Measurements from ENCODE around the gene BMP8B. TPM values are rescaled to one million over a fixed set of nuclear protein-coding genes. Genes with fewer than 3 reads are reported as not detected.
"Not testable (repeated sequence)": the region's sequence is repeated elsewhere in the genome, so short reads cannot be mapped to it uniquely, and the experiment has no call there.

BMP8B gene
- polyA plus RNA-seq, 1 donor = 8.1 TPM

DNA sequence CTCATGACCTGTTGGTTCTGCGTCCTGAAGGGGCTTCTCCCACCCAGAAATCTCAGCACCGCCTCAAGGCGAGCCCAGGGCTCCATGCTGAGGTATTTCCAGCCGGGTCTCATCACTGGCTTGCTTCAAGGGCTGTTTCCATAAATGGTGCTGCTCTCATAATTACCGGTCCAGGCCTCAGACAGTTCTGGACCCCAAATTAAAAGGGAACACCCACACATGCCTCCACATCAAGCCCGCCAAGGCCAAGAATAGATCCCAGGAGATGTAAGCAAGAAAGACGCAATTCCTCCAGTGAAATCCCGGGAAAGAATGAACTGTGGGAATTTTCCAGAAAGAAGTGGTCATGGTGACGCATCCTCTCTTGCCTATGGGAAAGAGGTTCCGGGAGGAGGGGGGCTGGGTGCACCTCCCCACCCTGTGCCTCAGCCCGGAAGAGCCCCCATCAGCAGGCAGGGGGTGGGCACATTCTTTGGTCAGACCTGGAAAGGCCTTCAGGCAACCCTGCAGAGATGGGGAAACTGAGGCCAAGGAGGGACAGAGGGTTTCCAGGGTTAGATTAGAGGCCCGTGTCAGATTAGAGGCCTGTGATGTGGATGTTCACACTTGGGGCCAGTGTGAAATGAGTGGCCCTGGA lies 10.1 kb downstream of the BMP8B start:
- not testable (repeated sequence) for H3K4me3 ChIP-seq (ENCODE audit: low read length); H3K36me3 ChIP-seq (ENCODE audit: control insufficient read depth, insufficient read depth, low read length); H3K4me1 ChIP-seq (ENCODE audit: control insufficient read depth, insufficient read depth, low read length); H3K27me3 ChIP-seq (ENCODE audit: control insufficient read depth, insufficient read depth, low read length); H3K9me3 ChIP-seq (ENCODE audit: control insufficient read depth, low read depth, low read length); DNase-seq; H3K27ac ChIP-seq (ENCODE audit: low read length)
- WGBS (ENCODE audit: insufficient coverage, low lambda C conversion rate) = no CpG with 5 or more reads among the region's 12 CpGs

DNA sequence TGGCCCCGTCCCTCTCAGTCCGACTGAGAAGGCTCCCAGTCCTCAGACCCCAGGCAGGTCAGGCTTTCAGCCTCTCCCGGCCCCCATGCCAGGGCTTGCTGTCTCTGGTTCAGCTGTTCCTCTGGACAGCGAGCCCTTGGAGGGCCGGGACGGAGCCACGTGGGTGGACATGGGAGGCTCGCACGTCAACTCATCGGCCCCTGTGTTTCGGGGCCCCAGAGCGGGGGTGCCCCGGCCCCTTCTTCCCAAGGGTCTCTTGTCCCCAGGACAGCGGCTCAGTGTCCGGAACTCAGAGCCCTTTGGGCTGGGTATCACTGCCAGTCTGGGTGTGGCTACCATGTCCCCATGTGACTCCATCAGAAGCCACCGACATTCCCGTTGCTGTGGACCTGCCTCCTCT lies 10.8 kb downstream of the BMP8B start:
- no CpG with 5 or more reads among the region's 17 CpGs for WGBS (ENCODE audit: insufficient coverage, low lambda C conversion rate)
- not testable (repeated sequence) for H3K4me1 ChIP-seq (ENCODE audit: control insufficient read depth, insufficient read depth, low read length)

GRCh38 chr1:39777306-39777705 lies 11.4 kb downstream of the BMP8B start:
- H3K27ac ChIP-seq (ENCODE audit: low read length) = no peak overlapping the region
- WGBS (ENCODE audit: insufficient coverage, low lambda C conversion rate) = no CpG with 5 or more reads among the region's 4 CpGs
- H3K4me1 ChIP-seq (ENCODE audit: control insufficient read depth, insufficient read depth, low read length) = peaks cover 2% of the 10 kb centered on the region
- H3K9me3 ChIP-seq (ENCODE audit: control insufficient read depth, low read depth, low read length) = no peaks in the 10 kb centered on the region
- DNase-seq = no peak
- no peaks in the 10 kb centered on the region for H3K36me3 ChIP-seq (ENCODE audit: control insufficient read depth, insufficient read depth, low read length)
- no peaks in the 10 kb centered on the region for H3K27me3 ChIP-seq (ENCODE audit: control insufficient read depth, insufficient read depth, low read length)
- H3K4me3 ChIP-seq (ENCODE audit: low read length) = no peak overlapping the region

More for the DNA sequence above, 10.8 kb downstream of the BMP8B start:
- not testable (repeated sequence) for DNase-seq; H3K27ac ChIP-seq (ENCODE audit: low read length); H3K9me3 ChIP-seq (ENCODE audit: control insufficient read depth, low read depth, low read length); H3K4me3 ChIP-seq (ENCODE audit: low read length); H3K27me3 ChIP-seq (ENCODE audit: control insufficient read depth, insufficient read depth, low read length); H3K36me3 ChIP-seq (ENCODE audit: control insufficient read depth, insufficient read depth, low read length)

DNA sequence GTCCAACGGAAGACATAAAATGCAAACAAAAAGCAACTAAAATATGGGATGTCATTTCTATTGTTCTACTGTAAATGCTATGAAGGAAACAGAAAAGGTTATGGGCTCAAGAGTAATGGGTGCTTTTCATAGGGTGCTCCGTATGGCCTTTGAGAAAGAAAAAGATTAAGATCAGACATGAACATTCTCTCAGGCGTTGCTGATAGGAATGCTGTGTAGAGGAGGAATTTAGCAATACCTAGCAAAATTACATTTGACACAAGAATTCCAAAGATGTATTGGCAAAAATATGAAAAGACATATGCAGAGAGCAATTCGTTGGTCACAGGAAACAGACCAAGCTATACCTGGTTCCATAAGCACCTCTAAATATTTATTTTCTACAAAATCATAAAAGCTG lies 11.8 kb downstream of the BMP8B start:
- peaks cover 2% of the 10 kb centered on the region for H3K4me1 ChIP-seq (ENCODE audit: control insufficient read depth, insufficient read depth, low read length)
- H3K4me3 ChIP-seq (ENCODE audit: low read length) = no peak overlapping the region
- no peaks in the 10 kb centered on the region for H3K9me3 ChIP-seq (ENCODE audit: control insufficient read depth, low read depth, low read length)
- H3K27me3 ChIP-seq (ENCODE audit: control insufficient read depth, insufficient read depth, low read length) = no peaks in the 10 kb centered on the region
- no peaks in the 10 kb centered on the region for H3K36me3 ChIP-seq (ENCODE audit: control insufficient read depth, insufficient read depth, low read length)
- DNase-seq = no peak
- H3K27ac ChIP-seq (ENCODE audit: low read length) = no peak overlapping the region
- 75% methylated on average over 2 of the region's 4 CpGs for WGBS (ENCODE audit: insufficient coverage, low lambda C conversion rate)

DNA sequence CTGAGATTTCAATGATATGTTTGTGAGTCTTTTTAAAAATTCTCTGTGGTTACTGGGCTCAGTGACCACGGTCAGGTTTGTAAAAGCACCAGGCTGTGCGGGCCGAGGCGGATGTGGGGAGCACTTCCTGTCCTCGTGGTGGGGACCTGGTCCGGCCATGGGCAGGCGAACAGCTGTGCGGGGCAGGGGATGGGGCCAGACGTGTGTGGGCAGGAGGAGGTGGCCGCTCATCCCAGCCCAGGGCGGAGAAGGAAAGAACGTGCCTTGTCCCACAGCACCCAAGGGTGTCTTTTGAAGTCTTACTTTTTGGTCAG lies 12.3 kb downstream of the BMP8B start:
- no peak for DNase-seq
- H3K9me3 ChIP-seq (ENCODE audit: control insufficient read depth, low read depth, low read length) = no peaks in the 10 kb centered on the region
- peaks cover 2% of the 10 kb centered on the region for H3K4me1 ChIP-seq (ENCODE audit: control insufficient read depth, insufficient read depth, low read length)
- no peak overlapping the region for H3K4me3 ChIP-seq (ENCODE audit: low read length)
- H3K36me3 ChIP-seq (ENCODE audit: control insufficient read depth, insufficient read depth, low read length) = no peaks in the 10 kb centered on the region
- no peak overlapping the region for H3K27ac ChIP-seq (ENCODE audit: low read length)
- no peaks in the 10 kb centered on the region for H3K27me3 ChIP-seq (ENCODE audit: control insufficient read depth, insufficient read depth, low read length)
- no CpG with 5 or more reads among the region's 12 CpGs for WGBS (ENCODE audit: insufficient coverage, low lambda C conversion rate)

- not testable (repeated sequence) for DNase-seq; H3K9me3 ChIP-seq (ENCODE audit: control insufficient read depth, low read depth, low read length); H3K27me3 ChIP-seq (ENCODE audit: control insufficient read depth, insufficient read depth, low read length); H3K4me1 ChIP-seq (ENCODE audit: control insufficient read depth, insufficient read depth, low read length); H3K27ac ChIP-seq (ENCODE audit: low read length); H3K4me3 ChIP-seq (ENCODE audit: low read length); H3K36me3 ChIP-seq (ENCODE audit: control insufficient read depth, insufficient read depth, low read length)
- 50% methylated on average over 1 of the region's 20 CpGs for WGBS (ENCODE audit: insufficient coverage, low lambda C conversion rate)
These were observed 12.8 kb downstream of the BMP8B start for GRCh38 chr1:39775676-39776399.

DNA sequence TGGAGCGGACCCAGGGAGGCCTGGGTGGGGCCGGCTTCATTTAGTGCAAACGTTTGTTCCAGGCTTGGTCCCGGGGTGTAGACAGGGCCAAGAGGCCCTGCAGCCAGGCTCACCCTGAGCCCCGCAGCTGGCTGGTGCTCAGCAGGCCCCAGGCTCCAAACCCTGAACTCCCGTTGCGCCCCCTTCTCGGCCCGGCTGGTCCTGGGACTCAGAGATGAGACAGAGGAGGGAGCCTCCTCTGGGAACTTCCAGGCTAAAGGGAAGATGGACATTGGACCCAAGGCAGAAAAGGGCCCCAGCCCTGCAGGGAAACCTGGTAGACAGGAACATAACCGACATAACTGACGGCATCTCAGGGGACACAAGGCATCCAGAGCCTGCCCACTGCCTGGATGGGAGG lies 13.5 kb downstream of the BMP8B start:
- not testable (repeated sequence) for H3K36me3 ChIP-seq (ENCODE audit: control insufficient read depth, insufficient read depth, low read length); H3K4me3 ChIP-seq (ENCODE audit: low read length); H3K27me3 ChIP-seq (ENCODE audit: control insufficient read depth, insufficient read depth, low read length); H3K27ac ChIP-seq (ENCODE audit: low read length); H3K9me3 ChIP-seq (ENCODE audit: control insufficient read depth, low read depth, low read length); H3K4me1 ChIP-seq (ENCODE audit: control insufficient read depth, insufficient read depth, low read length)
- DNase-seq = peak; percentile 68 to 75
- no CpG with 5 or more reads among the region's 11 CpGs for WGBS (ENCODE audit: insufficient coverage, low lambda C conversion rate)

DNA sequence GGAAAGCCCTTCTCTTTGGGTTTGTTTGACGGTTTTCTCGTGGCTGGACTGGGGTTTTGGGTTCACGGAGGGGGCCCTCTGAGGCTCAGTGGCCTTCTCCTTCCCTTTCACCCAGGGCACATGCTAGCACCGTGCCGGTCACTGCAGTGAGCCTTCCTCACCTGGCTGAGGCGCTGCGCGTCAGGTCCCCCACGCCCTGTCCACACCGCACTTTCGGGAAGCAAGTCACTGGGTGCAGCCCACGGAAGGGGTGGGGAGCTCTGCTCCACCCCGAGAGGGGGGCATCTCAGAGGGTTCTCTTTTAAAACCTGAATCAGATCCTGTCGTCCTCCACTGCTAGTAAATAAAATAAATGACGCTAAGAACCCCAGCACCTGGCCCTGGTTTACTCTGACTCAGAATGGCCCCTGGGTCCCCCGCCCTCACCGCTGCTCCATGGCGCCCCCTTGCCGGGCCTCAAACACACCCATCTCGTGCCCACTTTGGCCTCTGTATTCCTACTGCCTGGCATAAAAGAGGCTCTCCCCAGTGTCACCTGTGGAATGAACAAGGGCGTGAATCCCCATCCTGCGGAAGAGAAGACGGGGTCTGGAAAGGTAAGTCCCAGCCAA lies 15.2 kb downstream of the BMP8B start:
- not testable (repeated sequence) for H3K27ac ChIP-seq (ENCODE audit: low read length); H3K27me3 ChIP-seq (ENCODE audit: control insufficient read depth, insufficient read depth, low read length); H3K4me3 ChIP-seq (ENCODE audit: low read length); H3K9me3 ChIP-seq (ENCODE audit: control insufficient read depth, low read depth, low read length); DNase-seq; H3K4me1 ChIP-seq (ENCODE audit: control insufficient read depth, insufficient read depth, low read length); H3K36me3 ChIP-seq (ENCODE audit: control insufficient read depth, insufficient read depth, low read length)
- no CpG with 5 or more reads among the region's 23 CpGs for WGBS (ENCODE audit: insufficient coverage, low lambda C conversion rate)

DNA sequence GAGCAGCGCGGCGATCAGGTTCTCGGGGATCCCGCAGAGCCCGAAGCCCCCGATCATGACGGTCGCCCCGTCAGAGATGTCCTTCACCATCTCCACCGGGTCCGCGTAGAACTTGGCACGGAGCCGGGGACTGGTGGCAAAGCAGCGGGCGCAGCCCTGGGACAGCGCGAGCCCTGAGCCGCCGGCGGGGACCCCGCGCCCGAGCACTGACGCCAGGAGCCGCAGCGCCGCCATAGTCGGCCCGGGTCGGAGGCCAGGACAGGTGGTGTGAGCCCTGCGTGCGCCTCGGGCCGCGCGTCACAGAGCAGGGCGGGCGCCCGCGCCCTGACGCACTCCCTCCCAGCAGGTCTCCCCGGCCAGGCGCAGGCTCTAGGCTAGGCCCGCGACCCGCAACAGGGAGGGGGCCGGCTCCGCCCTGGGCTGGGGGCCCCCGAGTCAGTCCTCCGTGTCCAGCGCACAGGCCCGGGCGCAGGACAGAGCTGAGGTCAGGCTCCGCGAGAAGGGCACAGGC lies 17.6 kb downstream of the BMP8B start, which contains the start of gene OXCT2:
TSS of gene OXCT2 (minus strand) at position 327 of the 511 bp plus-strand sequence. CDS start at position 234, 93 bp downstream.
- H3K4me3 ChIP-seq (ENCODE audit: low read length); H3K36me3 ChIP-seq (ENCODE audit: control insufficient read depth, insufficient read depth, low read length); H3K4me1 ChIP-seq (ENCODE audit: control insufficient read depth, insufficient read depth, low read length); H3K27ac ChIP-seq (ENCODE audit: low read length); H3K27me3 ChIP-seq (ENCODE audit: control insufficient read depth, insufficient read depth, low read length); H3K9me3 ChIP-seq (ENCODE audit: control insufficient read depth, low read depth, low read length): not testable (repeated sequence)
- WGBS (ENCODE audit: insufficient coverage, low lambda C conversion rate) = no CpG with 5 or more reads among the region's 57 CpGs
- peak in 1 of 2 donors; percentile 12 for DNase-seq

- no CpG with 5 or more reads among the region's 71 CpGs for WGBS (ENCODE audit: insufficient coverage, low lambda C conversion rate)
- H3K27me3 ChIP-seq (ENCODE audit: control insufficient read depth, insufficient read depth, low read length); H3K9me3 ChIP-seq (ENCODE audit: control insufficient read depth, low read depth, low read length); H3K36me3 ChIP-seq (ENCODE audit: control insufficient read depth, insufficient read depth, low read length); DNase-seq; H3K4me3 ChIP-seq (ENCODE audit: low read length); H3K27ac ChIP-seq (ENCODE audit: low read length); H3K4me1 ChIP-seq (ENCODE audit: control insufficient read depth, insufficient read depth, low read length): not testable (repeated sequence)
These were observed 18.3 kb downstream of the BMP8B start for GRCh38 chr1:39770100-39771021.
